ENCODE results near the gene ADCY6. TPM values are rescaled to one million over a fixed set of nuclear protein-coding genes. Genes with fewer than 3 reads are reported as not detected.
A peak's percentile ranks its signal among the peaks of the same experiment; 100 is the strongest.

The ADCY6 gene
- total RNA-seq, result under 1 TPM in 3 of 5 experiments, not detected in 2; 0.07 to 0.22 (median 0.08) TPM
- polyA plus RNA-seq, result not detected
- not detected for total RNA-seq

DNA sequence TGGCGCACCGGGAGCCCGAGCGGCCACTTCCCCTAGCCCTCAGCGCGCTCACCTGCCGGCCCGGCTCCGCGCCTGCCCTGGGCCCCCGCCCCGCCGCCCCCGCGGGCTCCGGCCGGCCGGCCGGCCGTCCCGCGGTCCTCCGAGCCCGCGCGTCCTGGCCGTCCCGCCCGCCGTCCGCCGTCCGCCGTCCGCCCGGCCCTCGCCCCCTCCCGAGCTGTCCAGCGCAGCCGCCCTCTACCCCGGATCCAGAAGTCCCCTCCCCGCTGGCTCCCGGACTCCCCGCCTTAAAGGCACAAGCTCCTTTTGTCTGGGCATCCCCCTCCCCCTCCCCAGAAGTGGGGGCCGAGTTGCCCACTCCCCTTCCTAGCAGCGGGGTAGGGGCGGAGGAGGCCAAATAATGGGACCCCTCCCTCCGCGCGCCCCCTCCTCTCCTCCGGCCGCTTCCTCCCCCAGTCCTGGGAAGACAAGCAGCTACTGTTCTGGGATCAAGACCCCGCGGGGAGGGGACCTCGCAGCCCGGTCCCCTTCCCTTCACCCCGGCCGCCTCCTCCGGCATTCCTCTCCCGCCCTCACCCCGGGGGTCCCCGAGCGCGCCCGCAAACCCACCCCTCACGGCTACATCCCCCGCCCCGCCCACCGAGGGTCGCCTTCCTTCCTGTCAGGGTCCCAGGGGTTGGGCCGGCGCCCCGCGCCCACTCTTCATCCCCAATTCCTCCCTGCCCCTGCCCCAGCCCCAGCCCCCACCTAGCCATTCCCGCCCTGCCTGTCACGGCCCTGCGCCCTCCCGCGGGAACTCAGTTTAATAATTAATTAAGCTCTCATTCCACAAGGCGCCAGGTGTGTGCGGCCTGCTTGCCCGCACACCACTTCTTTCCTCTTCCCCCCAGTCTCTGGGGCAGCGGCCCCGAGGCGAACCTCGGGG is at the start of gene ADCY6:
ADCY6 (minus strand) TSS at position 236 of the 922 bp plus-strand sequence. CDS start 5,655 bp downstream, outside the sequence.
- H3K4me1 Mint-ChIP-seq, result peaks cover 5 to 14% (median 10%) of the 10 kb centered on the region in 7 donors
- ChIA-PET CTCF (no interaction called here), POLR2A (no interaction called here)
- H3K4me3 ChIP-seq (ENCODE audit: low read length), result no peak within 1 kb of the TSS
- no peaks in the 10 kb centered on the region for H3K36me3 ChIP-seq (ENCODE audit: control insufficient read depth in 2 of 3, insufficient read depth in 3 of 3, low read length in 3 of 3)
- no peaks in the 10 kb centered on the region for H3K9me3 ChIP-seq (ENCODE audit: control insufficient read depth in 2 of 3, low read length in 3 of 3)
- ATAC-seq, result peak; percentile 34
- no peaks in the 10 kb centered on the region for H3K36me3 Mint-ChIP-seq
- no peak within 1 kb of the TSS for H3K27ac ChIP-seq (ENCODE audit: low read depth, low read length)
- no peaks in the 10 kb centered on the region for H3K9me3 Mint-ChIP-seq
- intact Hi-C loops (cut with micrococcal nuclease), result loop anchor here in 1 of 2 donors (2.0 kb wide), 1 partner anchor 24 kb away; no protein-coding TSS in a partner anchor
- H3K4me3 Mint-ChIP-seq, result peak within 1 kb of the TSS; percentile 59 to 86 (median 66)
- peaks cover 44 to 65% (median 53%) of the 10 kb centered on the region in 5 donors for H3K27me3 Mint-ChIP-seq
- peak in 1 of 9 donors; percentile 8 for DNase-seq
- no peak within 1 kb of the TSS for H3K27ac Mint-ChIP-seq
- H3K27me3 ChIP-seq (ENCODE audit: control insufficient read depth in 2 of 2, insufficient read depth in 2 of 2, low read length in 2 of 2), result peaks cover 12 to 15% of the 10 kb centered on the region in 2 donors
- no peaks in the 10 kb centered on the region for H3K4me1 ChIP-seq (ENCODE audit: control insufficient read depth in 2 of 2, insufficient read depth in 2 of 2, low read length in 2 of 2)

DNA sequence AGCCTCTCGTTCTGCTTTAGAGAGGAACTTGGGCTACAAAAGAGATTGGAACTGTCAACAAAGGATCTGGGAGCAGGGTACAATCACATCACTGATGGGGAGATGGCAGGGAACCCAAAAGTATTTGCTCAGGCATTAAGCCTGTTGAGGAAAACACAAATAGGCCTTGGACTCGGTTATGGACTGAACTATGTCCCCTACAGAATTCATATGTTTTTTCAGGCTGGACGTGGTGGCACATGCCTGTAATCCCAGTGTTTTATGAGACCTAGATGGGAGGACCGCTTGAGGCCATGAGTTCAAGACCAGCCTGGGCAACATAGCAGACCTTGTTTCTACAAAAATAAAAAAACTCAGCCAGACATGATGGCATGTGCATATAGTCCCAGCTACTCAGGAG is 49.2 kb upstream of the ADCY6 start:
- POLR2A ChIA-PET, result no interaction called here
- intact Hi-C loops (cut with micrococcal nuclease), result no loop called here
- H3K27me3 Mint-ChIP-seq, result no peaks in the 10 kb centered on the region

DNA sequence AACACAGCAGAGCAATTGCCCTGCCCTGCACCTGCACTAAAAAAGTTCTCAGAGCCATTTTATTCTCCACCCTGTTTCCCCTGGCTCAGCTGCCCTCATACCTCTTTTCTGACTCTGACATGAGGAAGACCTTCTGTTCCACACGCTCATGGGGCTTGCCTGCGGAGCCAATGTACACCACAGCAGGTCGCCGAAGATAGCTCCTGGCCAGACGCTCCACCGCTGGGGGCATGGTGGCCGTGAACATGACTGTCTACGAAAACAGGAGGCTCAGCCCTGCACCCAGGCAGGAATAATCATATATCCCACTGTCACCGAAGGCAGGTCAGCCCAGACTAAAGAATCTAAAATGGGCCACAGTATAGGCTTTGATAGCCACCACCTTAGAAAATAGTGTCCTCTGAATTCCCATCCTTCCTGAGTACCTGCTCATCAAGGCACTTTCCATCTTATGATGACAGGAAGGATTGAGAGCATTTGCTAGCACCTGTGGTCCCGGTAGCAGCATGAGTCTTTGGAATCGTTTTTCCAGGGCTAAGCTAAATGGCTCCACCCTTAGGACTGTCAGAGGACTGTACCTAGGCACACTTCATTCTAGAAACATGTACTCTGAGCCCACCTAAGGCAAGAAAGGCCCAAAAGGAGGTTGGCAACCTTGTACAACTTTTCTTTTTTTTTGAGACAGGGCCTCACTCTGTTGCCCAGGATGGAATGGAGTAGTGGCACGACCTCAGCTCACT is 43.6 kb upstream of the ADCY6 start:
- ATAC-seq, result no peak
- H3K27ac Mint-ChIP-seq, result peak overlapping the region in 1 of 9 donors; percentile 7
- H3K4me1 Mint-ChIP-seq, result peaks cover 0 to 6% (median 1%) of the 10 kb centered on the region in 7 donors
- peaks cover 16 to 55% (median 23%) of the 10 kb centered on the region in 5 donors for H3K36me3 Mint-ChIP-seq
- no peaks in the 10 kb centered on the region for H3K4me1 ChIP-seq (ENCODE audit: control insufficient read depth in 2 of 2, insufficient read depth in 2 of 2, low read length in 2 of 2)
- intact Hi-C loops (cut with micrococcal nuclease), result no loop called here
- no peaks in the 10 kb centered on the region for H3K27me3 ChIP-seq (ENCODE audit: control insufficient read depth in 2 of 2, insufficient read depth in 2 of 2, low read length in 2 of 2)
- no peaks in the 10 kb centered on the region for H3K27me3 Mint-ChIP-seq
- no peaks in the 10 kb centered on the region for H3K9me3 ChIP-seq (ENCODE audit: control insufficient read depth in 2 of 3, low read length in 3 of 3)
- peaks cover 14 to 95% (median 19%) of the 10 kb centered on the region in 3 experiments for H3K36me3 ChIP-seq (ENCODE audit: control insufficient read depth in 2 of 3, insufficient read depth in 3 of 3, low read length in 3 of 3)
- ChIA-PET CTCF (no interaction called here), POLR2A (no interaction called here)
- H3K4me3 ChIP-seq (ENCODE audit: low read length), result no peak overlapping the region
- no peak for DNase-seq
- H3K9me3 Mint-ChIP-seq, result no peaks in the 10 kb centered on the region
- no peak overlapping the region for H3K27ac ChIP-seq (ENCODE audit: low read depth, low read length)
- H3K4me3 Mint-ChIP-seq, result no peak overlapping the region

More for the DNA sequence above, 49.2 kb upstream of the ADCY6 start:
- no peaks in the 10 kb centered on the region for H3K9me3 Mint-ChIP-seq
- H3K4me1 Mint-ChIP-seq, result no peaks in the 10 kb centered on the region
- Histone ChIP-seq H3K4me1 (ENCODE audit: control insufficient read depth in 2 of 2, insufficient read depth in 2 of 2, low read length in 2 of 2) (no peaks in the 10 kb centered on the region), H3K36me3 (ENCODE audit: control insufficient read depth in 2 of 3, insufficient read depth in 3 of 3, low read length in 3 of 3) (peaks cover 24 to 80% (median 29%) of the 10 kb centered on the region in 3 experiments), H3K9me3 (ENCODE audit: control insufficient read depth in 2 of 3, low read length in 3 of 3) (no peaks in the 10 kb centered on the region), H3K27me3 (ENCODE audit: control insufficient read depth in 2 of 2, insufficient read depth in 2 of 2, low read length in 2 of 2) (no peaks in the 10 kb centered on the region), H3K4me3 (ENCODE audit: low read length) (no peak overlapping the region), H3K27ac (ENCODE audit: low read depth, low read length) (no peak overlapping the region)
- H3K27ac Mint-ChIP-seq, result peak overlapping the region in 1 of 9 donors; percentile 8
- DNase-seq, result no peak
- no peak overlapping the region for H3K4me3 Mint-ChIP-seq
- no peak for ATAC-seq
- peaks cover 11 to 48% (median 23%) of the 10 kb centered on the region in 5 donors for H3K36me3 Mint-ChIP-seq
- CTCF ChIA-PET, result interaction anchor here (0.6 to 0.7 kb wide), 2 partner anchors 92 to 474 kb away, joined by 3 to 4 read pairs; no protein-coding TSS in a partner anchor

DNA sequence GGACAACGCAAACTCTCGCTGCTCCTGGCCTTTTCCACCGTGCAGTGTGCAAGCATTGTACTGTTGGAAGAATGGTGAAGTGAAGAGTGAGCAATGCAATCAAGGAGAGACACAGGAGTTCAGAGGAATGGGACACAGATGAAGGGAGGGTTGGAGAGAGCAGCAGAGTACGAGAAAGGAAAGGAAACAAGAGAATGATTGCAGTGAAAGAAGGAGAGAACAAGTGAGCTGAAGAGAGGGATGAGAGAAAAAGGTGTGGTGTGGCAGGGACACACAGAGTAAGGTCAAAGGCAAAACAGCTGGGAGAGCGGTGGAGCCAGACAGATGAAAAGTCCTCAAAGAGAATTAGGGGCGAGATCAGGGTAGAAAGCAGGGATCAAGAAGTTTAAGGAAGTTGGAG is 42.4 kb upstream of the ADCY6 start:
- peaks cover 8 to 83% (median 18%) of the 10 kb centered on the region in 3 experiments for H3K36me3 ChIP-seq (ENCODE audit: control insufficient read depth in 2 of 3, insufficient read depth in 3 of 3, low read length in 3 of 3)
- H3K9me3 ChIP-seq (ENCODE audit: control insufficient read depth in 2 of 3, low read length in 3 of 3), result no peaks in the 10 kb centered on the region
- ChIA-PET CTCF (interaction anchor here (0.8 kb wide), 1 partner anchor 14 kb away, joined by 3 read pairs; no protein-coding TSS in a partner anchor), POLR2A (interaction anchor here (0.5 to 1.4 kb wide), 2 partner anchors 16 to 1697 kb away, joined by 3 to 4 read pairs; no protein-coding TSS in a partner anchor)
- H3K9me3 Mint-ChIP-seq, result no peaks in the 10 kb centered on the region
- no peak for DNase-seq
- H3K36me3 Mint-ChIP-seq, result peaks cover 12 to 42% (median 17%) of the 10 kb centered on the region in 5 donors
- H3K27me3 Mint-ChIP-seq, result no peaks in the 10 kb centered on the region
- H3K4me1 ChIP-seq (ENCODE audit: control insufficient read depth in 2 of 2, insufficient read depth in 2 of 2, low read length in 2 of 2), result no peaks in the 10 kb centered on the region
- H3K27me3 ChIP-seq (ENCODE audit: control insufficient read depth in 2 of 2, insufficient read depth in 2 of 2, low read length in 2 of 2), result no peaks in the 10 kb centered on the region
- peak overlapping the region in 1 of 9 donors; percentile 91 for H3K27ac Mint-ChIP-seq
- intact Hi-C loops (cut with micrococcal nuclease), result no loop called here
- no peak overlapping the region for H3K4me3 ChIP-seq (ENCODE audit: low read length)
- peaks cover 0 to 6% (median 1%) of the 10 kb centered on the region in 7 donors for H3K4me1 Mint-ChIP-seq
- no peak for ATAC-seq
- H3K27ac ChIP-seq (ENCODE audit: low read depth, low read length), result no peak overlapping the region
- no peak overlapping the region for H3K4me3 Mint-ChIP-seq

DNA sequence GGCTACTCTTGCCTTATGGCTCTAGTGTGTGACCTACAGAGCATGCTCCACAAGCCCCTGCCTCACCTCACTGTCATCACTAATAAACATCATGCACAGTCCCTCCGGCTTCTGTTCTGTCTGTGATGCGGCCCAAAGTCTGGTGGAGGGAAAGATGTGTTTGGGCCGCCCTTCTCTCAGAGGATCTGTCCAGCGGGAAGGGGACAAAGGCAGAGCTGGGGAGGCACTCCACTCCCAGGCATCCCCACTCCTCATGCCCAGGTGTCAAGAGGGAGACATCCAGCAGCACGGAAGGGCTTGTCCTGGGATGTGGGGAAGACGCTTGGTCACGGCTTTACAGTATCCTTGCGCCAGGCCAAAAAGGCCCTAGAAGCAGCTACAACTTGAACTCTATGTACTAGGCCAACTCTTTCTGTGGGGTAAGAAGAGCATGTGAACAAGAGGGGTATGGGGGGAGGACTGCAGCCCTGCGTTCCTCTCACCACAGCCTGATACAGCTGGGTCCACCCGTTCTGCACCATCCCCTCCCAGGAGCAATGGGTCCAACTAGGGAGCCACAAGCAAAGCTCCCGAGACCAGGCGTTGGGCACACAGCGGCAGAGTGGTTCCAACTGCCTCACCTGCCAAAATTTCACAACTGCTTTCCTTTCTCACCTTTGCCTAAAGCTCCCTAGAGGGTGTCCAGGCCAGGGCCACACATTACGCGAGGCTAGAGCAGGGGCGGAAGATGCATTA is 40.1 kb upstream of the ADCY6 start:
- no peak overlapping the region for H3K4me3 Mint-ChIP-seq
- H3K27ac Mint-ChIP-seq, result no peak overlapping the region
- H3K9me3 Mint-ChIP-seq, result no peaks in the 10 kb centered on the region
- Histone ChIP-seq H3K27me3 (ENCODE audit: control insufficient read depth in 2 of 2, insufficient read depth in 2 of 2, low read length in 2 of 2) (no peaks in the 10 kb centered on the region), H3K9me3 (ENCODE audit: control insufficient read depth in 2 of 3, low read length in 3 of 3) (no peaks in the 10 kb centered on the region), H3K27ac (ENCODE audit: low read depth, low read length) (no peak overlapping the region), H3K4me1 (ENCODE audit: control insufficient read depth in 2 of 2, insufficient read depth in 2 of 2, low read length in 2 of 2) (no peaks in the 10 kb centered on the region), H3K36me3 (ENCODE audit: control insufficient read depth in 2 of 3, insufficient read depth in 3 of 3, low read length in 3 of 3) (peaks cover 8 to 62% (median 13%) of the 10 kb centered on the region in 3 experiments), H3K4me3 (ENCODE audit: low read length) (no peak overlapping the region)
- H3K4me1 Mint-ChIP-seq, result peaks cover 0 to 6% (median 3%) of the 10 kb centered on the region in 7 donors
- POLR2A ChIA-PET, result no interaction called here
- no peak for DNase-seq
- CTCF ChIA-PET, result interaction anchor here (0.7 kb wide), 1 partner anchor 72 kb away, joined by 3 read pairs; no protein-coding TSS in a partner anchor
- intact Hi-C loops (cut with micrococcal nuclease), result no loop called here
- H3K27me3 Mint-ChIP-seq, result no peaks in the 10 kb centered on the region
- peaks cover 9 to 33% (median 12%) of the 10 kb centered on the region in 5 donors for H3K36me3 Mint-ChIP-seq
- no peak for ATAC-seq

DNA sequence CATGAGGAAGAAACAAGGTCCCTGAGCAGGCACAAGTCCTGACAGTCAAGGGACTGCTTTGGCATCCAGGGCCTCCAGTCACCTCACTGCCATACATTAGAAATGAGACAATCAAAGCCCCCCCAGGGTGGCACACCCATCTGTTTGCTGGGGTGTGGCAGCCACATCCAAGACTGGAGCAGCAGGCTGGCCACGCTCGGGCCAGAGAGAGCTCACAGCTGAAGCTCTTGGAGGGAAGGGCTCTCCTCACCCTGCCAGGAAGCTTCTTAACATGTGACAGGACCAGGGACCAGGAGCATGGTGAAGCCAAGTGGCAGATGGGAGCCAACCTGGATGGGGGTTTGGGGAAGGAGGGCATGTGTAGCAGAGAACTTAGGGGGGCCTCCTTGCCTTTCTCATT is 39.4 kb upstream of the ADCY6 start:
- Histone ChIP-seq H3K4me1 (ENCODE audit: control insufficient read depth in 2 of 2, insufficient read depth in 2 of 2, low read length in 2 of 2) (peaks cover 0 to 4% of the 10 kb centered on the region in 2 donors), H3K4me3 (ENCODE audit: low read length) (no peak overlapping the region), H3K36me3 (ENCODE audit: control insufficient read depth in 2 of 3, insufficient read depth in 3 of 3, low read length in 3 of 3) (peaks cover 8 to 54% (median 12%) of the 10 kb centered on the region in 3 experiments), H3K27ac (ENCODE audit: low read depth, low read length) (no peak overlapping the region), H3K27me3 (ENCODE audit: control insufficient read depth in 2 of 2, insufficient read depth in 2 of 2, low read length in 2 of 2) (no peaks in the 10 kb centered on the region), H3K9me3 (ENCODE audit: control insufficient read depth in 2 of 3, low read length in 3 of 3) (no peaks in the 10 kb centered on the region)
- Mint-ChIP-seq H3K4me3 (no peak overlapping the region), H3K4me1 (peaks cover 0 to 6% (median 3%) of the 10 kb centered on the region in 7 donors), H3K27me3 (no peaks in the 10 kb centered on the region), H3K36me3 (peaks cover 9 to 28% (median 12%) of the 10 kb centered on the region in 5 donors), H3K27ac (peak overlapping the region in 1 of 9 donors; percentile 65), H3K9me3 (no peaks in the 10 kb centered on the region)
- CTCF ChIA-PET, result interaction anchor here (0.7 kb wide), 1 partner anchor 72 kb away, joined by 3 read pairs; no protein-coding TSS in a partner anchor
- no peak for DNase-seq
- POLR2A ChIA-PET, result interaction anchor here (1.5 kb wide), 1 partner anchor 24 kb away, joined by 6 read pairs; the partner anchor contains the start of gene DDX23
- no peak for ATAC-seq
- intact Hi-C loops (cut with micrococcal nuclease), result no loop called here
